Transverse colon (tissue), 4 donors: ENCODE data around the gene GMPPB. TPM values are rescaled to one million over a fixed set of nuclear protein-coding genes. Genes with fewer than 3 reads are reported as not detected.
A peak's percentile ranks its signal among the peaks of the same experiment; 100 is the strongest.
"Not testable (repeated sequence)": the region's sequence is repeated elsewhere in the genome, so short reads cannot be mapped to it uniquely, and the experiment has no call there.

Experiments
- DNase-seq: peaks from one replicate; pipeline ENCODE4 v3.0.0-alpha.2; 2019
- H3K27ac ChIP-seq, 4 donors: fragments of 200-600 bp; sonication (generic); 2 replicates each; pipeline ENCODE4 v1.5.1; 2016 to 2018; ENCODE audit warnings: inconsistent platforms in 4 of 4
- H3K27me3 ChIP-seq: fragments of 200-600 bp; sonication (generic); 2 replicates; pipeline ENCODE4 v1.5.1; 2017; ENCODE audit warnings: inconsistent platforms
- H3K36me3 ChIP-seq, 4 donors: fragments of 200-600 bp; sonication (generic); 2 replicates each; pipeline ENCODE4 v1.5.1; 2017 to 2019; ENCODE audit warnings: inconsistent platforms in 4 of 4
- H3K4me1 ChIP-seq, 4 donors: fragments of 200-600 bp; sonication (generic); 2 replicates each; pipeline ENCODE4 v1.5.1; 2017 to 2020; ENCODE audit warnings: inconsistent platforms in 4 of 4
- H3K4me3 ChIP-seq, 4 donors: fragments of 200-600 bp; sonication (generic); 1 replicate in 1 of 4; 2 replicates in 3 of 4; pipeline versions ENCODE4 v1.5.1 to v1.6.1; 2017 to 2019; ENCODE audit warnings: inconsistent platforms in 4 of 4
- H3K9me3 ChIP-seq, 2 donors: fragments of 200-600 bp; sonication (generic); 2 replicates each; pipeline ENCODE4 v1.5.1; 2017 to 2019; ENCODE audit warnings: inconsistent platforms in 2 of 2
- CTCF ChIP-seq, 5 experiments: fragments of 200-600 bp in 3 of 5; fragments of 450-650 bp in 2 of 5; sonication (generic) in 3 of 5; IDR thresholded peaks; 1 replicate in 2 of 5; 2 replicates in 3 of 5; pipeline ENCODE4 v1.5.1; 2016 to 2017; ENCODE audit warnings: antibody characterized with exemption in 5 of 5, inconsistent platforms in 3 of 5, mild to moderate bottlenecking in 2 of 5, moderate library complexity in 1 of 5
- EP300 ChIP-seq: sonication (generic); formaldehyde crosslinking; IDR thresholded peaks from one replicate; pipeline ENCODE4 v1.6.1; 2017; ENCODE audit warnings: antibody characterized with exemption, low read depth
- POLR2A ChIP-seq: fragments of 450-650 bp; IDR thresholded peaks from one replicate; pipeline ENCODE4 v1.6.1; 2016; ENCODE audit warnings: antibody characterized with exemption, mild to moderate bottlenecking, moderate library complexity
- POLR2AphosphoS5 ChIP-seq, 3 donors: sonication (generic); formaldehyde crosslinking; IDR thresholded peaks; one replicate each; pipeline ENCODE4 v1.6.1; 2016; ENCODE audit warnings: antibody characterized with exemption in 3 of 3
- WGBS, 2 donors: methylation state at CpG; one replicate each; pipeline ENCODE4 v1.1.5; 2018; ENCODE audit warnings: low coverage in 1 of 2; 5-methylcytosine and 5-hydroxymethylcytosine counted together
- in situ Hi-C, 4 donors: fragments of 200-750 bp; cut with MboI; loops; one replicate each; pipeline versions ENCODE4 v1.15.0 to v1.15.1; 2017; ENCODE audit warnings: low sequenced_read_pairs in 3 of 4, low pct_ligation_motif_present in 1 of 4, low pct_unique_long_range_greater_than_20kb in 1 of 4
- intact Hi-C: fragments of 100-400 bp; cut with DNase I; formaldehyde crosslinking; loops from one replicate; pipeline ENCODE4 v1.15.1; 2023; ENCODE audit warnings: low total_unique reads
- total RNA-seq, 4 donors: library from RNA; depleted of rRNA; stranded (reverse); fragments of >200 nt; gene quantifications; one replicate each; pipeline ENCODE4 v1.1.0, GENCODE V29; 2016

GMPPB gene
- total RNA-seq, 4 donors from 2014 or later = 37.2 to 53.9 (median 44.2) TPM

GRCh38 chr3:49689046-49689907, 34.5 kb downstream of the GMPPB start, which contains the start of the genes MST1 and RNF123:
MST1 (minus strand) TSS chr3:49689474; CDS start chr3:49688691, 783 bp downstream.
RNF123 (plus strand) TSS chr3:49689557; CDS start chr3:49691166, 1,609 bp downstream.
- in situ Hi-C loops (no loop called here), intact Hi-C loops (no loop called here)
- Histone ChIP-seq H3K27me3 (no peaks in the 10 kb centered on the region), H3K27ac (peak within 1 kb of the TSS; percentile 68 to 88 (median 83)), H3K36me3 (no peaks in the 10 kb centered on the region), H3K4me1 (peaks cover 11 to 37% (median 27%) of the 10 kb centered on the region in 4 donors), H3K4me3 (peak within 1 kb of the TSS; percentile 68 to 100 (median 94)), H3K9me3 (no peaks in the 10 kb centered on the region)
- peak; percentile 64 to 84 (median 77) for TF ChIP-seq POLR2AphosphoS5 (IDR thresholded peaks at IDR 0.05)
- no peak for TF ChIP-seq EP300
- TF ChIP-seq POLR2A = peak; percentile 51
- TF ChIP-seq CTCF (IDR thresholded peaks at IDR 0.05) = peak; percentile 4 to 42 (median 26)
- WGBS, 2 donors = 0% methylated on average over 30 of the region's 66 CpGs; no CpG with 5 or more reads in 1 of the 2 donors
- DNase-seq = peak; percentile 90

- Histone ChIP-seq H3K27ac (peak overlapping the region; percentile 68 to 88 (median 83)), H3K4me3 (peak overlapping the region; percentile 68 to 100 (median 94)), H3K4me1 (peaks cover 11 to 37% (median 27%) of the 10 kb centered on the region in 4 donors)
- H3K27me3 ChIP-seq, DNase-seq, in situ Hi-C loops, H3K9me3 ChIP-seq, H3K36me3 ChIP-seq, intact Hi-C loops: not testable (repeated sequence)
- 65% methylated on average over 6 of the region's 7 CpGs; no CpG with 5 or more reads in 1 of the 2 donors for WGBS, 2 donors
These were observed 35.3 kb downstream of the GMPPB start for GRCh38 chr3:49688338-49689045.

- in situ Hi-C loops, H3K27me3 ChIP-seq: not testable (repeated sequence)
These were observed 36.3 kb downstream of the GMPPB start for GRCh38 chr3:49687424-49687795.

GRCh38 chr3:49686769-49687423, 36.9 kb downstream of the GMPPB start:
- Histone ChIP-seq H3K4me3 (peak overlapping the region in 3 of 4 donors; percentile 13 to 37 (median 35)), H3K36me3 (peaks cover 0 to 18% (median 3%) of the 10 kb centered on the region in 4 donors), H3K4me1 (peaks cover 11 to 36% (median 27%) of the 10 kb centered on the region in 4 donors)
- H3K27ac ChIP-seq, intact Hi-C loops, in situ Hi-C loops, H3K27me3 ChIP-seq, H3K9me3 ChIP-seq: not testable (repeated sequence)
- DNase-seq = peak; percentile 81
- 18% methylated on average over 19 of the region's 44 CpGs; no CpG with 5 or more reads in 1 of the 2 donors for WGBS, 2 donors

More at GRCh38 chr3:49687424-49687795, 36.3 kb downstream of the GMPPB start:
- DNase-seq, intact Hi-C loops, H3K27ac ChIP-seq, H3K9me3 ChIP-seq, H3K4me3 ChIP-seq: not testable (repeated sequence)
- peaks cover 11 to 37% (median 27%) of the 10 kb centered on the region in 4 donors for H3K4me1 ChIP-seq
- WGBS, 2 donors = 93% methylated on average over 5 of the region's 12 CpGs; no CpG with 5 or more reads in 1 of the 2 donors
- peaks cover 0 to 15% (median 3%) of the 10 kb centered on the region in 4 donors for H3K36me3 ChIP-seq

GRCh38 chr3:49686346-49686745, 37.4 kb downstream of the GMPPB start:
- Histone ChIP-seq H3K4me1 (peaks cover 9 to 32% (median 25%) of the 10 kb centered on the region in 4 donors), H3K36me3 (peaks cover 0 to 23% (median 5%) of the 10 kb centered on the region in 4 donors), H3K4me3 (peak overlapping the region in 3 of 4 donors; percentile 13 to 37 (median 35))
- in situ Hi-C loops, intact Hi-C loops, H3K27me3 ChIP-seq, H3K27ac ChIP-seq, H3K9me3 ChIP-seq: not testable (repeated sequence)
- WGBS, 2 donors = 13% methylated on average over 24 of the region's 29 CpGs; no CpG with 5 or more reads in 1 of the 2 donors
- DNase-seq = peak; percentile 75

GRCh38 chr3:49685846-49686245, 37.9 kb downstream of the GMPPB start:
- in situ Hi-C loops, H3K27ac ChIP-seq, H3K27me3 ChIP-seq, H3K9me3 ChIP-seq, DNase-seq, intact Hi-C loops: not testable (repeated sequence)
- Histone ChIP-seq H3K4me3 (peak overlapping the region in 1 of 4 donors; percentile 37), H3K4me1 (peaks cover 4 to 30% (median 20%) of the 10 kb centered on the region in 4 donors), H3K36me3 (peaks cover 0 to 28% (median 8%) of the 10 kb centered on the region in 4 donors)
- 45% methylated on average over 16 of the region's 36 CpGs; no CpG with 5 or more reads in 1 of the 2 donors for WGBS, 2 donors

GRCh38 chr3:49685103-49685502, 38.6 kb downstream of the GMPPB start:
- Histone ChIP-seq H3K36me3 (peaks cover 0 to 35% (median 8%) of the 10 kb centered on the region in 4 donors), H3K4me1 (peaks cover 3 to 22% (median 13%) of the 10 kb centered on the region in 4 donors)
- DNase-seq, H3K27ac ChIP-seq, intact Hi-C loops, H3K4me3 ChIP-seq, in situ Hi-C loops, H3K9me3 ChIP-seq, H3K27me3 ChIP-seq: not testable (repeated sequence)
- WGBS, 2 donors = 97% methylated on average over 10 of the region's 10 CpGs; no CpG with 5 or more reads in 1 of the 2 donors

GRCh38 chr3:49684453-49684852, 39.3 kb downstream of the GMPPB start:
- intact Hi-C loops, H3K4me3 ChIP-seq, H3K27ac ChIP-seq, DNase-seq, in situ Hi-C loops, H3K9me3 ChIP-seq, H3K27me3 ChIP-seq: not testable (repeated sequence)
- H3K4me1 ChIP-seq = peaks cover 3 to 17% (median 10%) of the 10 kb centered on the region in 4 donors
- H3K36me3 ChIP-seq = peaks cover 0 to 40% (median 8%) of the 10 kb centered on the region in 4 donors
- 100% methylated on average over 1 of the region's 2 CpGs; no CpG with 5 or more reads in 1 of the 2 donors for WGBS, 2 donors
